ENCODE data around the gene CHPF2.

Gene CHPF2

DNA sequence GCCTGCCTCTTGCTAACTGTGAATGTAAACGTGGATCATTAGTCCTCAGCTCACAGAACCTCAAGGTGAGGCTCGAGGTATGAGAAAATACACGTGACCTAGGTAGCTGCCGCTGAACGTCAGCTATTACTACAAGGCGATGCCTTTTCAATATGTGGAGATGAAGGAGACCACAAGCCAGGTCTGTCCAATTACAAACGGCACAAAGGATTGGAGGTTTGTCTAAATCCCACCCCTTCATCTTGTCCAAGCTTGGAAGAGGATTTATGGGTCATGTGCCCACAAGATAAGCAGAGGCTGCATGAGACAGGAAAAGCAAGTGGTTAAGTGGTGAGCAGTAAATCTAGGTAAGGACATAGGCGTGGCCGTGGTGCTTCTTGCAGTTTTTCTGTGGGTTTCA is 25.4 kb upstream of the CHPF2 start:
- no peak for DNase-seq

DNA sequence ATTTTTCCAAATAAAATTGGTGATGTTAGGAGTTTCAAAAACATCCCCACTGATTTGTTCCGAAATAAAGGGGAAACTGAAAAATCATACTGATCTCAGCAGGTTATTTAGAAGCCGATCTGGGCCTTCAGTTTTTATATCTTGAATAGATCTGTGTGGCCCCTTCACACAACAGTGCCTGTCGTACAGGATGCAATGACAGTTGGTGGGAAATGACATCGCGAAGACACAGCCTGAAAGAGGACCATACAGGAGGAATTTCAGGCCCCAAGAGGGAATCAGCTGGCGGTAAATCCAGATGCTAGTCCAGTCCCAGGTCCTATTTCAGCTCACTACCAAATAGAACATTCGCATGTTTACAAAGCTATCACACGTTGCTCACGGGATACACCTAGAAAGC is 25.0 kb upstream of the CHPF2 start:
- no peak for DNase-seq

DNA sequence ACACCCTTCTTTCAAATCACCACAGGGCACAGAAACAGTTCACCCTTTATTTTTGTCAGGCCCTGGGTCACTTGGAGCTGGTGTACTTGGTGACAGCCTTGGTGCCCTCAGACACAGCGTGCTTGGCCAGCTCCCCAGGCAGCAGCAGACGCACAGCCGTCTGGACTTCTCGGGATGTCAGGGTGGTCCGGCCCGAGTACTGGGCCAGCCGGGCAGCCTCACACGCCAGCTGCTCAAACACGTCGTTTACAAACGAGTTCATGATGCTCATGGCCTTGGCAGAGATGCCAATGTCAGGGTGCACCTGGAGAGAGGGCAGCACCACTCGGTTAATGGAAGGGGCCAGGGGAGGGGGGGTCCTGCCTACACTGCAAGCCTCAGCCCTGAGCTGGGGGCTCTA is 24.5 kb upstream of the CHPF2 start:
- no peak for DNase-seq

GRCh38 chr7:151208253-151208862 is 23.9 kb upstream of the CHPF2 start:
- no peak for DNase-seq

DNA sequence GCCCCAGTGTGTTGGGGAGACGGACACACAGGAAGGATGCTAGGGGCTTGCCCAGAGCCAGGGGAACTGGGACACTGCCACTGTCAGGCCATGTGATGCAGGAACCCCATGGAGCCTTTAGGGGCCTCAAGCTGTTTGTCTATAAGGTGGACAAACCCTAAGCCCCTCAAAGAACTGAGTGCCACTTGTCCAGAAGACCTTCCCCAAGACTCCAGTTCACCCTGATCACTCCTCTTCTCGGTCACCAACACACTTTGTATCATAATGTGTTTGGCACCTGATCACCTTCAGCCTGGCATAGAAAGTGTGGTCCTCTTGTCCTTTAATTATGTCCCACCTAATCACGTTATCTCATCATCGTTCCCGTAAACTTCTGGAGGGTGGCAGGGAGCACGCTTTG is 22.7 kb upstream of the CHPF2 start:
- no peak for DNase-seq

DNA sequence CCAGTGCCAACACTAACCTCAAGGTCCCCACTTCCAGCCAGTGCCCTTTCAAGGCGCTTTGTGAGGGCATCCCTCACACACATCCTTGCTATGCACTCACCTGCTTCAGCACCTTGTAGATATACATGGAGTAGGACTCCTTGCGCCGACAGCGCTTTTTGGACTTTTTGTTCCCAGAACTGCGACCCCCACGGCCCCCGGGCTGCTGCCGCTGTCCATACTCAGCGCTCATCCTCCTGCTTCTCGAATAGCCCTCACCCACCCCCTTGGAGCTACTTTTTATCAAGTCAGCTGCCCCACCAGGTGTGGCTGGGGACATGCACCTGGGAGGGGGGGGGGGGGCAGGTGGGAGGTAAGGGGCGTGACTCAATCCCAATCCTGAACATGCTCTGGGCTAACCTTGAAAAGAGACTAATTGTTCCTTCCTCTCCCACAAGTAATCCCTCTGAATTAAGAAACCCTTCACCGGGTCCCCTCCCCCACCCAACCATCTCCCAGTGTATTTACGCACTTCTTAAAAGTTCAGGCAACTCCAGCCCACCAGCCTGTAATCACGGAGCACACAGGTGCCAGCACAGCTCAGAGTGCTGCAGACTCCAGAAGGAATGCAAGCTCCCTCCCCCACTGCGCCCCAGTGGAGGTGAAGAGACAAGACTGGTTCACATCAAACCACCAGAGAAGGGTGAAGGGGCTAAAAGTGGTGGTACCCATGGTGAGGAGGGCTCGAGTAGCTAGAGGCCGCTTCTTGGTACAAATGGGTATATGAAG is 22.0 kb upstream of the CHPF2 start, which contains the start of gene H2BK1:
Gene H2BK1, minus strand, starts transcription at position 402 of the 768 bp plus-strand sequence. Its CDS starts 170 bp downstream, at position 232.
- DNase-seq = no peak

- DNase-seq = no peak
These were observed 21.0 kb upstream of the CHPF2 start for GRCh38 chr7:151211155-151211772.

GRCh38 chr7:151212626-151213025 is 19.7 kb upstream of the CHPF2 start:
- DNase-seq = no peak

DNA sequence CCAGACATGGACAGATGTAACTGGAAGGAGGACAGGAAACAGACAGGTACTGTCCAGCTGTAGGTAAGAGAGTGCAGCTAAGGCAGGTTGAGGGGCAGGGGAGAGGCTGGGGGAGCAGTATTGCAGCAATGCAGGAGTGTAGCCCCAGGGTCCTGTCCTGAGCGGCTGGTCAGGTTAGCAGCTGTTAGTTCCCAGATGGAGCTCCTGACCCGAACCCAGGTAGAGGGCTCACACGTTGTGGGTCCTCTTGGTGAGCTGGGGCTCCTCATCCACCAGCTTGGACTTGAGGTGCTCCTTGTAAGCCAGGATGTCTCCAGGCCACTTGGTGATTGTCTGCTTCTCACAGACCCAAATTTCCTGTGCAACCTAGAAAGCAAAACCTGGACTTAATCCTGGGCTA is 18.5 kb upstream of the CHPF2 start:
- no peak for DNase-seq

GRCh38 chr7:151215396-151215795 is 16.9 kb upstream of the CHPF2 start:
- no peak for DNase-seq

DNA sequence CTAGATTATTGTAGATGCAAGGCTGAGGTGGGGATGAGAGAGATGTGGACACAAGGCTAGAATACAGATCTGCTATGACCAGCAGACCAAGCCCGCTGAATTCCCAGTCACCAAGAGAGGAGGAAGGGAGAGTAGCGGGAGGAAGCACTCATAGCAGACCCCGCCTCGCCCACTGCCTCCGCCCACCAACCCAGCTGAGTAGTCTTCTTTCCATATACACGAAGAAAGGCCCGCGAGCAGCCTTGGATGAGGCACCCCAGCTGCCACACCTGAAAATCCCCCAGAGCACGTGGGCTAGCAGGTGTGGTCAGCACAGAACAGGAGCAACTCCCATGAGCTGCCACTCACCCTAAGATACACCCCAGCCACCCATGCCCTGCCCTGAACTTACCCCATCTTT is 14.1 kb upstream of the CHPF2 start:
- no peak for DNase-seq

DNA sequence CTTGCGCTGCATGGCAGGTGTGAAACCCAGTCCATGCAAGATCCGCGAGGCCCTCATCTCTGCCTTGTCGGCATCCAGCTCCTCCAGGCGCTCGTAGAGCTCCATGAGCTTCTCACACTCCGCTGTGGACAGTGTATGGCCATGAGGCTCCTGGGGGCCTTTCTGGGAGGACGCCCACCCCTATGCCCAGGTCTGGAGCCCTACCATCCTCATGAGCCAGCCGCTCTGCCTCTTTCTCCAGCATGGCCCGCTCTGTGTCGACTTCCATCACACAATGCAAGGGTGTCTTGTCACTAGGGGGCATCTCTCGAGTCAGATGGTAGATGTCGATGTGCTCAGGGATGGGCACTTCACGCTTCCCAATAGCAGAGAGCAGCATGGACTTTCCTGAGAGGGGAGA is 8.6 kb upstream of the CHPF2 start:
- no peak for DNase-seq

DNA sequence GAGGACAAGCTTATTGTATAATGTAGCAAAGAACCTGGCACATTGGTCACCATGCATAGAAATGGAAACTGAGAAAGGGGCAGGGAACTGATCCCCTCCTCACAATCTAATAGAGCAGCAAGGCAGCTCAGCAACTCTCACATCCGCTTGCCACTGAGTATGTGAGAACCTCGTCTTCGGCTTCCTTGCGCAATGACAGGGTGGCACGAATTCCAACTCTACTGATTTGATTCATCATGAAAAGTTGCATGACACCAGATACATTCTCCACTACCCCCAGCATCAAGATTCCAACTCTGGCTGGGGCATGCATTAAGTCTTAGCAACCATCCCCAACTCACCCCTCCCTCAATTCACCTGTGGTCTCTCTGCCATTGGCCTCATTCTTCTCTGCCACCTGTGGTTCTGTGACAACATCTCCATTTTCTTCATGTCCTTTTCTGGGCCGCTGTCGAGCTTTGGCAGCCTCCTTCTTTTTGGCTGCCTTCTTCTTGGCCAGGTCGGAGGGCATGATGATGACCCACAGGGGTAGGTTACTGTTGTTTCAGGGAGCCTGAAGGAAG is 6.3 kb upstream of the CHPF2 start:
- no peak for DNase-seq

DNA sequence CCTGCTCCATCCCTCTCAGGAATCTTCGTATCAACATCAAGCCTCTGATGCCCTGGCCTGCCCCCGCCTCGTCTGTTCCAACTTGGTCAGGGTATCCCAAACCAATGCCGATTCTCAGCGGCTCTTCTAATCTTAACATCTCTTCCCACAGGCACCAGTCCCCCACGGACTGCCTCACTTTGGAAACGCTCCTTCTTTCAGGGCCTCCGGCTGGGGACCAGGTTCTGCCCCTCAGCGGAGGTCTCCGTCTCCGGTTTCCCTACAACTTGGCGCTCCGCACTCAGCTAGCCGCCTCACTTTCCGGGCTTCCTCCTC is 5.8 kb upstream of the CHPF2 start:
- DNase-seq = no peak

DNA sequence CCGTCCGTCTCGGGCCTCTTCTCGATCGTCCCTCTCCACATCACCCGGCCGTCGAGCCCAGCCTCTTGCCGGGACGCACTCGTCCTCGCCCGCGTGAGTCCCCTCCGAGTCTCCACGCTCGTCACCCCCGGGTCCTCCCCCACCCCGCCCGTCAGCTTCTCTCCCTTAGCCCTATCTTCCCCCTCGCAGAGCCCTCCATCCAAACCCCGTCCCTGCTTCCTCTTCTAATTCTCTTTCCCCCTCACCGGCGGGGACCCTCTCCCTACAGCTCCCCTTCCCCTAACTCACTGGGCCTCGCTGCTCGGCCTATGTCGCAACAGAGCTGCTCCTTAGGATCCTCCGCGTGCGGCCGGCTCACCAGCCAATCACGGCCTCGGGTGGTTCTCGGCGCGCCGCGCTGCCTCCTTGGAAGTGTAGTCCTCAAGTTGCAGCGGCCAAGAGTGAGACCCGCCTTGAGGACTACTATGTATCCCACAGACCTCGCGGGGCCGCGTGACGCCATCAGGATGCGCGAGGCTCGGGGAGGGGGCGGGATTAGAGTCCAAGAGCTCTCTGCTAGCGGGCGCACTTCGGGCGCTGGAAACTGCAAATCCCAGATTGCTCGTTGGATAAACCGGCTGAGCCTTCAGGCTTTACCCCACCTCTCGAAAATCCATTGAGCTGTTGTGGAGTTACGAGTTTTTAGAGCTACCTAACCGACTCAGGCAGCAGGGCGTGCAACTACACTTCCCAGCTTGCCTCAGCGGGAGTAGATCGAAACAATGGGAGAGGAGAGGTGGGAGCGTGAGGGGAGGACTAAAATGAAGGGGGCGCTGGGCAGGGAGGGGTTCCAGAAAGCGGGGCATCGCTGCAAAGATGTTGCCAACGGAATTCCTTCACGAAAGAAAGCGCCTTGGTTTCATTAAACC is 5.2 kb upstream of the CHPF2 start, which contains the start of gene ABCF2:
Gene ABCF2, minus strand, starts transcription at position 331 of the 908 bp plus-strand sequence. CDS start 747 bp downstream, outside the sequence.
- DNase-seq = peak; percentile 95

GRCh38 chr7:151228024-151228866 is 4.0 kb upstream of the CHPF2 start:
- no peak for DNase-seq

DNA sequence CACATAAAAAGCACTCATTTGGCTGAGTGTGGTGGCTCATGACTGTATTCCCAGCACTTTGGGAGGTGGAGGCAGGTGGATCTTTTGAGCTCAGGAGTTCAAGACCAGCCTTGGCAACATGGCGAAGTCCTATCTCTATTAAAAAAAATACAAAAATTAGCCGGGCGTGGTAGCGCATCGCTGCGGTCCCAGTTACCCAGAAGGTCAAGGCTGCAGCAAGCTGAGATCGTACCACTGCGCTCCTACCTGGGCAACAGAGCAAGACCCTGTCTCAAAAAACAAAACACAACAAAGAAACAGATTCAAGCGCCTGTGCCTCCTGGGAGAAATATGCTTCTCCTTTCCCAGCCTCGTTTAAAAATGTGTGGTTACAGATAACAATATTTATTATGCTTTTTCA is 3.0 kb upstream of the CHPF2 start:
- no peak for DNase-seq

DNA sequence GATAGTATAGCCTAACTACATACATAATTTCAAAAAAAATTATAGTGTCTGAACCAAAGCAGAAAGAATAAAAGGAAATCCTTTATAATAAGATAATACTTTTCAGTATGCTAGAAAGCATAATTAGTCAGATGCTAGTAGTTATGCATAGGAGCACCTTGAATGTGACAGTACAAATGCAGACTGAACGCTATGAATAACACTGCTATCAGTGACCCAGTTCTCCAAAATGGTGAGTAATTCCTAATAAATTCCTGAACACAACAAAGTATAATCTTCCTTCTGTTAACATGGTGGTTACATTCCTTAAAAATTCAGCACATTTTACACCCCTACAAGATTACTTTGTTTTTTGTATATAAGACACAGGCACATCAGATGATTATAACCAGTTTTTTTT is 1.2 kb upstream of the CHPF2 start:
- no peak for DNase-seq

GRCh38 chr7:151232917-151233701 is 826 bp downstream of the CHPF2 start:
- peak; percentile 6 for DNase-seq

DNA sequence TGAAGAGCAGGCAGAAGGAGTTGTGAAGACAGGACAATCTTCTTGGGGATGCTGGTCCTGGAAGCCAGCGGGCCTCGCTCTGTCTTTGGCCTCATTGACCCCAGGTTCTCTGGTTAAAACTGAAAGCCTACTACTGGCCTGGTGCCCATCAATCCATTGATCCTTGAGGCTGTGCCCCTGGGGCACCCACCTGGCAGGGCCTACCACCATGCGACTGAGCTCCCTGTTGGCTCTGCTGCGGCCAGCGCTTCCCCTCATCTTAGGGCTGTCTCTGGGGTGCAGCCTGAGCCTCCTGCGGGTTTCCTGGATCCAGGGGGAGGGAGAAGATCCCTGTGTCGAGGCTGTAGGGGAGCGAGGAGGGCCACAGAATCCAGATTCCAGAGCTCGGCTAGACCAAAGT is 1.5 kb downstream of the CHPF2 start:
- DNase-seq = no peak
